Measurements from ENCODE around the gene ASXL1.

DNA sequence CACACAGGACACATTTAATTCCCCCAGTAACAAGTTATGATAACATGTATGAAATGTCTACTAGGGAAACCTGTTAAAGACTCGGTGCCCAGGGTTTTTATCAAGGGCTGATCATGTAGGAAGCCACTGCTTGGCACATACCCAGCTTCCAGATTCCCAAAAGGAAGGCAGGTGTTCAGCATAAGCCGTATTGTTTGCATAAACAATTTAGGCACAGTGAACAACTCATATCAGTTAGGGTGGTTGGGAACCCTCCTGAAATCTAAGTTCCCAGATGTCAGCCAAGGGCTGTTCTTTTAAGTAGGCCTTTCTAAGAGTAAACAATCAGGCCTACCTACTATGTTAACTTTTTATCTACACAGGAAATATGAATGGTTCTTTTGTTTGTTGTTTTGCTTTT, 74.1 kb downstream of the ASXL1 start:
- TF ChIP-seq, protein P1, sequence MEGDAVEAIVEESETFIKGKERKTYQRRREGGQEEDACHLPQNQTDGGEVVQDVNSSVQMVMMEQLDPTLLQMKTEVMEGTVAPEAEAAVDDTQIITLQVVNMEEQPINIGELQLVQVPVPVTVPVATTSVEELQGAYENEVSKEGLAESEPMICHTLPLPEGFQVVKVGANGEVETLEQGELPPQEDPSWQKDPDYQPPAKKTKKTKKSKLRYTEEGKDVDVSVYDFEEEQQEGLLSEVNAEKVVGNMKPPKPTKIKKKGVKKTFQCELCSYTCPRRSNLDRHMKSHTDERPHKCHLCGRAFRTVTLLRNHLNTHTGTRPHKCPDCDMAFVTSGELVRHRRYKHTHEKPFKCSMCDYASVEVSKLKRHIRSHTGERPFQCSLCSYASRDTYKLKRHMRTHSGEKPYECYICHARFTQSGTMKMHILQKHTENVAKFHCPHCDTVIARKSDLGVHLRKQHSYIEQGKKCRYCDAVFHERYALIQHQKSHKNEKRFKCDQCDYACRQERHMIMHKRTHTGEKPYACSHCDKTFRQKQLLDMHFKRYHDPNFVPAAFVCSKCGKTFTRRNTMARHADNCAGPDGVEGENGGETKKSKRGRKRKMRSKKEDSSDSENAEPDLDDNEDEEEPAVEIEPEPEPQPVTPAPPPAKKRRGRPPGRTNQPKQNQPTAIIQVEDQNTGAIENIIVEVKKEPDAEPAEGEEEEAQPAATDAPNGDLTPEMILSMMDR (IDR thresholded peaks at IDR 0.05): no peak
- TF ChIP-seq EZH2 (IDR thresholded peaks at IDR 0.05; ENCODE audit: borderline replicate concordance, insufficient read depth, low read depth, low read length, poor library complexity, severe bottlenecking): no peak
